K562 (cell line): ENCODE data around the gene TEX50. TPM values are rescaled to one million over a fixed set of nuclear protein-coding genes. Genes with fewer than 3 reads are reported as not detected.
"Not testable (repeated sequence)": the region's sequence is repeated elsewhere in the genome, so short reads cannot be mapped to it uniquely, and the experiment has no call there.

ENCODE experiments used
- ATAC-seq: fragments of 200-7000 bp; cut with Tn5 transposase; 3 replicates; pipeline ENCODE4 v1.9.1; 2020; ENCODE audit warnings: moderate library complexity
- BruUV-seq: library from RNA; stranded (reverse); fragments of 400-500 nt; replicated peaks from 2 replicates; lab custom pipeline; 2021; lab: Mats Ljungman, UMichigan
- CTCF ChIA-PET: fragments of 300-600 bp; formaldehyde crosslinking; extraction: SDS; loops from one replicate; lab custom pipeline; 2021; ENCODE audit warnings: low intra/inter-chr PET ratio; lab: Yijun Ruan, JAX
- POLR2A ChIA-PET: fragments of 300-600, 350-650 bp; sonication (Branson Sonifier 250); formaldehyde crosslinking; extraction: SDS; loops from one replicate; lab custom pipeline; 2021; ENCODE audit warnings: antibody characterized with exemption, inconsistent platforms; lab: Yijun Ruan, JAX
- DNase-seq, 4 experiments: peaks; one replicate each; pipeline versions ENCODE4 v3.0.0 to v3.0.0-alpha.2; 2011 to 2018; ENCODE audit warnings: low spot score in 3 of 4, mixed read lengths in 3 of 4; ENCODE audit errors: extremely low read depth in 1 of 4
- FAIRE-seq: peaks from 2 replicates; lab custom pipeline; 2011; peaks lifted over from hg19 to GRCh38; lab: Jason Lieb, UNC
- H2AFZ ChIP-seq: 2 replicates; pipeline ENCODE4 v1.6.0; 2011; ENCODE audit warnings: low read depth, low read length, control low read depth, inconsistent platforms
- H3K27ac ChIP-seq: fragments of 200-600 bp; 3 replicates; pipeline ENCODE4 v1.8.0; 2011; ENCODE audit warnings: low read depth, mild to moderate bottlenecking, control low read depth, inconsistent platforms, low read length, moderate library complexity, mixed read lengths; ENCODE audit errors: extremely low read depth
- H3K27me3 ChIP-seq, 2 experiments: fragments of 300-600 bp in 1 of 2; 2 replicates in 1 of 2; 3 replicates in 1 of 2; pipeline versions ENCODE4 v1.6.0 to v1.8.0; 2011; ENCODE audit warnings: inconsistent platforms in 2 of 2, low read length in 2 of 2, mild to moderate bottlenecking in 1 of 2, mixed read lengths in 1 of 2, moderate library complexity in 1 of 2; ENCODE audit not compliant: control insufficient read depth in 2 of 2, insufficient read depth in 2 of 2
- H3K36me3 ChIP-seq: fragments of 300-600 bp; 3 replicates; pipeline ENCODE4 v1.8.0; 2011; ENCODE audit warnings: mild to moderate bottlenecking, low read length, inconsistent platforms; ENCODE audit not compliant: control insufficient read depth, insufficient read depth
- H3K4me1 ChIP-seq, 2 experiments: fragments of 200-600 bp in 1 of 2; replicated peaks in 1 of 2; 2 replicates in 1 of 2; 3 replicates in 1 of 2; pipeline versions ENCODE4 v1.5.1 to v1.8.0; 2011; ENCODE audit warnings: inconsistent platforms in 2 of 2, low read length in 2 of 2, mild to moderate bottlenecking in 1 of 2, mixed read lengths in 1 of 2, moderate library complexity in 1 of 2; ENCODE audit not compliant: control insufficient read depth in 2 of 2, insufficient read depth in 2 of 2
- H3K4me2 ChIP-seq: 2 replicates; pipeline ENCODE4 v1.6.1; 2011; ENCODE audit warnings: low read length, control low read depth, inconsistent platforms, mixed read lengths; ENCODE audit not compliant: insufficient read depth
- H3K4me3 ChIP-seq: fragments of 200-600 bp; sonication (generic), shearing (Covaris generic); 2 replicates; pipeline ENCODE4 v1.5.1; 2016; ENCODE audit warnings: control low read depth, inconsistent platforms
- H3K79me2 ChIP-seq: fragments of 200-600 bp; 3 replicates; pipeline ENCODE4 v1.8.0; 2011; ENCODE audit warnings: low read length, inconsistent platforms; ENCODE audit not compliant: control insufficient read depth, insufficient read depth
- H3K9ac ChIP-seq, 2 experiments: 2 replicates each; pipeline versions ENCODE4 v1.6.0 to v1.6.1; 2011; ENCODE audit warnings: low read depth in 2 of 2, low read length in 2 of 2, control low read depth in 1 of 2, inconsistent platforms in 1 of 2, mild to moderate bottlenecking in 1 of 2, mixed read lengths in 1 of 2; ENCODE audit not compliant: insufficient read depth in 1 of 2
- H3K9me1 ChIP-seq: one replicate; pipeline ENCODE4 v1.6.0; 2011; ENCODE audit warnings: inconsistent platforms, mild to moderate bottlenecking, low read length, moderate library complexity; ENCODE audit not compliant: control insufficient read depth, insufficient read depth
- H3K9me3 ChIP-seq: replicated peaks from 2 replicates; pipeline ENCODE4 v1.5.1; 2011; ENCODE audit warnings: low read depth, low read length, inconsistent platforms; ENCODE audit not compliant: control insufficient read depth, insufficient read depth
- H4K20me1 ChIP-seq: replicated peaks from 2 replicates; pipeline ENCODE4 v1.6.1; 2011; ENCODE audit warnings: low read length, inconsistent platforms, mixed read lengths; ENCODE audit not compliant: control insufficient read depth, insufficient read depth
- ATF4 ChIP-seq: fragments of 450-650 bp; formaldehyde crosslinking; IDR thresholded peaks from 2 replicates; pipeline ENCODE4 v1.4.0; 2022; ENCODE audit warnings: mild to moderate bottlenecking, moderate library complexity
- BCOR ChIP-seq: fragments of 450-650 bp; IDR thresholded peaks from 2 replicates; pipeline ENCODE4 v1.6.1; 2016
- C11orf30 ChIP-seq: fragments of 450-650 bp; IDR thresholded peaks from 2 replicates; pipeline ENCODE4 v1.6.1; 2016; ENCODE audit warnings: low read depth, mild to moderate bottlenecking
- HCFC1 ChIP-seq: IDR thresholded peaks from 2 replicates; pipeline ENCODE4 v1.6.1; 2012; ENCODE audit warnings: low read depth, low read length, improper control_type of control experiment
- HLTF ChIP-seq: fragments of 450-650 bp; IDR thresholded peaks from 2 replicates; pipeline ENCODE4 v1.6.1; 2016
- NCOA6 ChIP-seq: fragments of 450-650 bp; IDR thresholded peaks from 2 replicates; pipeline ENCODE4 v1.6.1; 2017; ENCODE audit warnings: mild to moderate bottlenecking
- PREB ChIP-seq: sonication (generic); formaldehyde crosslinking; IDR thresholded peaks from 2 replicates; pipeline ENCODE4 v1.8.1; 2023; ENCODE audit warnings: mild to moderate bottlenecking, missing genetic modification reagents
- SRSF9 ChIP-seq: fragments of 200-400 bp; formaldehyde crosslinking; IDR thresholded peaks from 2 replicates; pipeline ENCODE4 v1.6.1; 2017; ENCODE audit warnings: low read depth, low read length, borderline replicate concordance
- TEAD1 ChIP-seq, 2 experiments: fragments of 450-650 bp in 1 of 2; sonication (generic) in 1 of 2; formaldehyde crosslinking; IDR thresholded peaks; 2 replicates each; pipeline versions ENCODE4 v1.4.0 to v1.8.0; 2020 to 2022; ENCODE audit warnings: mild to moderate bottlenecking in 2 of 2, missing genetic modification reagents in 1 of 2
- TGIF2 ChIP-seq: sonication (generic); formaldehyde crosslinking; IDR thresholded peaks from 2 replicates; pipeline ENCODE4 v1.8.1; 2022; ENCODE audit warnings: mild to moderate bottlenecking, missing genetic modification reagents, moderate library complexity
- ZNF146 ChIP-seq: IDR thresholded peaks from one replicate; pipeline ENCODE4 v1.6.1; 2018; ENCODE audit warnings: missing compliant biosample characterization; ENCODE audit not compliant: unreplicated experiment
- ZNF23 ChIP-seq: fragments of 250-450 bp; sonication (Bioruptor Pico); IDR thresholded peaks from 2 replicates; pipeline ENCODE4 v1.4.0; 2020; ENCODE audit warnings: mild to moderate bottlenecking
- ZNF280B ChIP-seq: fragments of 250-450 bp; sonication (Bioruptor Pico); IDR thresholded peaks from 2 replicates; pipeline ENCODE4 v1.5.1; 2021; ENCODE audit warnings: mild to moderate bottlenecking
- ZNF316 ChIP-seq: fragments of 450-650 bp; IDR thresholded peaks from 2 replicates; pipeline ENCODE4 v1.6.1; 2016
- WGBS: fragments of 100-300 bp; shearing (Covaris generic); methylation state at CpG from one replicate; pipeline ENCODE4 v1.1.6; 2016; ENCODE audit warnings: low coverage, mixed read lengths; ENCODE audit not compliant: insufficient coverage; ENCODE audit errors: missing lambda C conversion rate; 5-methylcytosine and 5-hydroxymethylcytosine counted together
- in situ Hi-C: fragments of 300-500 bp; cut with MboI; formaldehyde crosslinking; loops from 4 replicates; pipeline ENCODE4 v1.15.0; 2018; ENCODE audit warnings: inconsistent platforms, mixed read lengths
- intact Hi-C: fragments of 100-400 bp; cut with micrococcal nuclease; formaldehyde crosslinking; loops from 2 replicates; pipeline ENCODE4 v1.14.2; 2022
- polyA plus RNA-seq, 8 experiments: library from polyadenylated mRNA; depleted of rRNA in 4 of 8; stranded (reverse) in 5 of 8; unstranded in 3 of 8; fragments of >200 nt; fragmentation: Nextera tagmentation in 2 of 8; fragmentation: Illumina TruSeq in 1 of 8; extraction: Ambion mirVana in 2 of 8; extraction: Trizol in 1 of 8; gene quantifications; 2 replicates each; pipeline versions ENCODE4 v1.2.1 to v1.2.3, GENCODE V29; 2011 to 2014; ENCODE audit warnings: inconsistent platforms in 1 of 8, missing spikeins in 1 of 8
- total RNA-seq, 7 experiments: library from RNA; depleted of rRNA in 6 of 7; stranded (reverse); fragments of >200 nt in 6 of 7; fragmentation: Illumina TruSeq in 2 of 7; extraction: Trizol in 2 of 7; gene quantifications; 2 replicates each; pipeline versions ENCODE4 v1.2.1 to v1.2.3, GENCODE V29; 2011 to 2021; ENCODE audit warnings: low replicate concordance in 1 of 7

The TEX50 gene
- total and polyA plus RNA-seq, 9 of the 15 experiments (the other 6 are each of a cell fraction or from before 2014, with no cell fraction given) = not detected

GRCh38 chr1:173680152-173680551, 45.0 kb downstream of the TEX50 start:
- H3K36me3 ChIP-seq, H3K27ac ChIP-seq, CTCF ChIA-PET, FAIRE-seq, H3K9me3 ChIP-seq, in situ Hi-C loops, DNase-seq, H3K9ac ChIP-seq, H4K20me1 ChIP-seq, H3K4me2 ChIP-seq, intact Hi-C loops, H2AFZ ChIP-seq, BruUV-seq, H3K27me3 ChIP-seq, H3K4me1 ChIP-seq, H3K4me3 ChIP-seq, H3K79me2 ChIP-seq, H3K9me1 ChIP-seq, ATAC-seq: not testable (repeated sequence)
- 40% methylated on average over 5 of the region's 5 CpGs for WGBS
- POLR2A ChIA-PET = interaction anchor here (0.6 kb wide), 1 partner anchor 9 kb away, joined by 5 read pairs; no protein-coding TSS in a partner anchor
- TF ChIP-seq ZNF146 = peak; percentile 90
- peak; percentile 19; the same call in 1 of the 2 replicates for TF ChIP-seq BCOR

GRCh38 chr1:173682184-173682583, 47.0 kb downstream of the TEX50 start:
- H3K79me2 ChIP-seq = no peaks in the 10 kb centered on the region
- in situ Hi-C loops = no loop called here
- DNase-seq (no peak), ATAC-seq (peak; percentile 40; the same call in 2 of the 3 replicates), FAIRE-seq (no peak)
- ChIA-PET POLR2A (interaction anchor here (0.6 to 2.2 kb wide), 7 partner anchors 9 to 176 kb away, joined by 3 to 7 read pairs (median 3); partner anchors contain the start of gene KLHL20), CTCF (no interaction called here)
- BruUV-seq = no TSS peak
- H3K4me3 ChIP-seq = no peak overlapping the region
- H3K4me2 ChIP-seq = no peak overlapping the region
- H2AFZ ChIP-seq = peak overlapping the region; percentile 64
- H4K20me1 ChIP-seq = no peaks in the 10 kb centered on the region
- intact Hi-C loops = no loop called here
- peaks cover 0 to 6% of the 10 kb centered on the region in 2 experiments; a peak in 1 of 5 replicates for H3K4me1 ChIP-seq
- no peaks in the 10 kb centered on the region for H3K9me3 ChIP-seq
- no peaks in the 10 kb centered on the region for H3K27me3 ChIP-seq
- H3K9ac ChIP-seq = no peak overlapping the region
- H3K36me3 ChIP-seq = no peaks in the 10 kb centered on the region
- no peak overlapping the region for H3K27ac ChIP-seq
- H3K9me1 ChIP-seq = no peaks in the 10 kb centered on the region
- no peak for TF ChIP-seq ZNF280B (CRISPR knock-in tag)
- no peak for TF ChIP-seq ATF4 (CRISPR knock-in tag)
- TF ChIP-seq ZNF23 = no peak
- no peak for TF ChIP-seq TEAD1 (CRISPR knock-in tag; IDR thresholded peaks at IDR 0.05)
- TF ChIP-seq TGIF2 = no peak
- 0 out of 2 replicates have a peak, but pooled peaks have one; percentile 32 for TF ChIP-seq C11orf30
- TF ChIP-seq ZNF316 = peak; percentile 62
- TF ChIP-seq SRSF9 = no peak
- TF ChIP-seq HLTF = no peak
- no peak for TF ChIP-seq PREB
- no peak for TF ChIP-seq HCFC1
- no peak for TF ChIP-seq NCOA6
